GM23248 (cell line): Measurements from ENCODE around the gene CAMTA1.

Experiments
- EZH2 ChIP-seq: fragments of 200-600 bp; sonication (generic); IDR thresholded peaks from 2 replicates; pipeline ENCODE4 v1.6.1; 2018; ENCODE audit warnings: antibody characterized with exemption, mild to moderate bottlenecking; ENCODE audit not compliant: insufficient read depth, poor library complexity, severe bottlenecking
- EZH2phosphoT487 ChIP-seq: fragments of 200-600 bp; sonication (generic); IDR thresholded peaks from 2 replicates; pipeline ENCODE4 v1.6.1; 2018; ENCODE audit warnings: antibody characterized with exemption, moderate library complexity, mild to moderate bottlenecking, low read depth; ENCODE audit not compliant: insufficient read depth

DNA sequence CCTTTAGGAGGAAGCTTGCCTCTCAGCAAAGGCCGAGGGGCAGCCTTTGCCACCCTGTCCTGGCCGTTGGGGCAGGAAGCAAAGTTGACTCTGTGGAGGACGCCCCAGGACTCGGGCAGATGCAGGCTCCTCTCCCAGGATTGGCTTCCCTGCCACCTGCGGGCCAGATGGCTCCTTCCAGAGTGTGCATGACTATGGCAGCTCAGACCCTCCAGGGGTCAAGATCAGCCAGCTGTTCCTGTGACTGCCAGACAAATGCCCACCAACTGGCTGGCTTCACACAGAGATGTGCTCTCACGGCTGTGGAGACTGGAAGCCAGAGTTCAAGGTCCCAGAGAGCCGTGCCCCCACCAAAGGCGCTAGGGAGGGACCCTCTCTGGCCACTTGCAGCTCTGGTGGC, 898.9 kb downstream of the CAMTA1 start:
- TF ChIP-seq EZH2phosphoT487 (no peak), EZH2 (no peak)
